ENCODE measurements around the gene TDRD3. TPM values are rescaled to one million over a fixed set of nuclear protein-coding genes. Genes with fewer than 3 reads are reported as not detected.
A peak's percentile ranks its signal among the peaks of the same experiment; 100 is the strongest.
"Not testable (repeated sequence)": the region's sequence is repeated elsewhere in the genome, so short reads cannot be mapped to it uniquely, and the experiment has no call there.

The TDRD3 gene
- total RNA-seq, 1 experiment from 2014 or later = 5.8 TPM

DNA sequence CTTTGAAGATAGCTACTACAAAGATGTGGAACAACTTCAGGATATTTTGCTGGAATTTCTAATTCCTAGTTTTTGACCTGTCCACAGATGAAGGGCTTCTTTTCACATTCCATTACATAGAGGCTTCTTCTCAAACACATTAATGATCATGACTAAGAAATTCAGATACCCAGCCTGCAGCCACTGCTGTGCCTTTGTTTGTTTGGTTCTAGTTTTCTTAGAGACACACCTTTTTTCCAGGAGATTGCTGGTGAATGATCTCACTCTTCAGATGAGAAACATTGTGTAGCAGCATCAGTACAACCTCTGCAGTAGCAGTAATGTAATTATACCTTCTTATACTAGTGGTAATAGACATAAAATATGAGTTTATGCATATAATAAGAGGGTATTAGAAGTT lies 5.0 kb downstream of the TDRD3 start:
- Histone ChIP-seq H3K4me2 (ENCODE audit: low read length) (peak overlapping the region; percentile 17; the same call in 1 of the 2 replicates), H3K27ac (ENCODE audit: low read length) (no peak overlapping the region), H3K36me3 (ENCODE audit: low read depth, low read length) (no peaks in the 10 kb centered on the region), H3K9me2 (replicated peaks; ENCODE audit: low read length) (no peaks in the 10 kb centered on the region), H3K27me3 (ENCODE audit: low read length) (no peaks in the 10 kb centered on the region), H4K20me1 (ENCODE audit: low read length) (no peaks in the 10 kb centered on the region), H3K79me2 (ENCODE audit: low read length) (peaks cover 52% of the 10 kb centered on the region), H3K9me3 (ENCODE audit: low read length) (no peaks in the 10 kb centered on the region), H3K4me1 (ENCODE audit: insufficient read depth, low read length) (peaks cover 26% of the 10 kb centered on the region), H3K4me3 (ENCODE audit: low read length) (no peak overlapping the region), H3K9ac (ENCODE audit: low read length) (no peak overlapping the region), H3F3A (ENCODE audit: low read length, unreplicated experiment) (no peaks in the 10 kb centered on the region), H2AFZ (ENCODE audit: low read length) (no peak overlapping the region)
- peak; percentile 53 for ATAC-seq
- intact Hi-C loops (cut with micrococcal nuclease) = no loop called here
- POLR2A ChIA-PET (ENCODE audit: unreplicated experiment) = no interaction called here
- peak; percentile 64 for DNase-seq
- BruUV-seq (replicated peaks) = no TSS peak
- CTCF ChIA-PET = no interaction called here
- TF ChIP-seq, protein P1, sequence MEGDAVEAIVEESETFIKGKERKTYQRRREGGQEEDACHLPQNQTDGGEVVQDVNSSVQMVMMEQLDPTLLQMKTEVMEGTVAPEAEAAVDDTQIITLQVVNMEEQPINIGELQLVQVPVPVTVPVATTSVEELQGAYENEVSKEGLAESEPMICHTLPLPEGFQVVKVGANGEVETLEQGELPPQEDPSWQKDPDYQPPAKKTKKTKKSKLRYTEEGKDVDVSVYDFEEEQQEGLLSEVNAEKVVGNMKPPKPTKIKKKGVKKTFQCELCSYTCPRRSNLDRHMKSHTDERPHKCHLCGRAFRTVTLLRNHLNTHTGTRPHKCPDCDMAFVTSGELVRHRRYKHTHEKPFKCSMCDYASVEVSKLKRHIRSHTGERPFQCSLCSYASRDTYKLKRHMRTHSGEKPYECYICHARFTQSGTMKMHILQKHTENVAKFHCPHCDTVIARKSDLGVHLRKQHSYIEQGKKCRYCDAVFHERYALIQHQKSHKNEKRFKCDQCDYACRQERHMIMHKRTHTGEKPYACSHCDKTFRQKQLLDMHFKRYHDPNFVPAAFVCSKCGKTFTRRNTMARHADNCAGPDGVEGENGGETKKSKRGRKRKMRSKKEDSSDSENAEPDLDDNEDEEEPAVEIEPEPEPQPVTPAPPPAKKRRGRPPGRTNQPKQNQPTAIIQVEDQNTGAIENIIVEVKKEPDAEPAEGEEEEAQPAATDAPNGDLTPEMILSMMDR (conservative IDR thresholded peaks at IDR 0.05; ENCODE audit: low read depth, low read length) = no peak
- TF ChIP-seq EZH2 (IDR thresholded peaks at IDR 0.05; ENCODE audit: low read length, unreplicated experiment) (no peak), EZH2phosphoT487 (IDR thresholded peaks at IDR 0.05; ENCODE audit: borderline replicate concordance, low read length) (no peak)

DNA sequence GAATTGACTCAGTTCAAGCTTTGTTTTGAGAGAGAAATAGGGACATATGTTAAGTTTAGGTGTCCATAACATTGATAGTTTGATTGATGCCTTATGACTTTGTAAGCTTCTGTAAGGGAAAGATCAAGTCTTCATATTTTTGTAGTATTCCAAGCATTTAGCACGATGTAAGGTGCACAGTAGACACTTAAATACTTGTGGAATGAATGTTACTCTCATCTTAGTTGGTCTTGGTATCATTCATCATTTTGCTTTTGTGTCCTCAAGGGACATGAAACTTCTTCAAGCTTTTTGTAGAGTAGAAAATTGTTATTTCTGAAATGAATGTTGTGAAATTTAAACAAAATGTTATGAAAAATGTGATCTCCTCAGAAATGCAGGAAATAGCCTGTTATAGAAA lies 10.1 kb downstream of the TDRD3 start:
- BruUV-seq (replicated peaks) = no TSS peak
- Histone ChIP-seq H3K79me2 (ENCODE audit: low read length) (peaks cover 23% of the 10 kb centered on the region), H3K4me1 (ENCODE audit: insufficient read depth, low read length) (peaks cover 6% of the 10 kb centered on the region; the same call in 1 of the 2 replicates), H3K4me3 (ENCODE audit: low read length) (no peak overlapping the region), H3K9me2 (replicated peaks; ENCODE audit: low read length) (no peaks in the 10 kb centered on the region), H3K27ac (ENCODE audit: low read length) (no peak overlapping the region), H3K4me2 (ENCODE audit: low read length) (no peak overlapping the region), H4K20me1 (ENCODE audit: low read length) (no peaks in the 10 kb centered on the region), H3K9ac (ENCODE audit: low read length) (no peak overlapping the region), H2AFZ (ENCODE audit: low read length) (no peak overlapping the region), H3K27me3 (ENCODE audit: low read length) (no peaks in the 10 kb centered on the region), H3F3A (ENCODE audit: low read length, unreplicated experiment) (no peaks in the 10 kb centered on the region), H3K9me3 (ENCODE audit: low read length) (no peaks in the 10 kb centered on the region), H3K36me3 (ENCODE audit: low read depth, low read length) (no peaks in the 10 kb centered on the region)
- POLR2A ChIA-PET (ENCODE audit: unreplicated experiment) = no interaction called here
- CTCF ChIA-PET = no interaction called here
- no peak for TF ChIP-seq EZH2 (IDR thresholded peaks at IDR 0.05; ENCODE audit: low read length, unreplicated experiment)
- TF ChIP-seq, protein P1 (conservative IDR thresholded peaks at IDR 0.05; ENCODE audit: low read depth, low read length) = no peak
- no peak for TF ChIP-seq EZH2phosphoT487 (IDR thresholded peaks at IDR 0.05; ENCODE audit: borderline replicate concordance, low read length)
- ATAC-seq (no peak), DNase-seq (no peak)
- intact Hi-C loops (cut with micrococcal nuclease) = no loop called here

DNA sequence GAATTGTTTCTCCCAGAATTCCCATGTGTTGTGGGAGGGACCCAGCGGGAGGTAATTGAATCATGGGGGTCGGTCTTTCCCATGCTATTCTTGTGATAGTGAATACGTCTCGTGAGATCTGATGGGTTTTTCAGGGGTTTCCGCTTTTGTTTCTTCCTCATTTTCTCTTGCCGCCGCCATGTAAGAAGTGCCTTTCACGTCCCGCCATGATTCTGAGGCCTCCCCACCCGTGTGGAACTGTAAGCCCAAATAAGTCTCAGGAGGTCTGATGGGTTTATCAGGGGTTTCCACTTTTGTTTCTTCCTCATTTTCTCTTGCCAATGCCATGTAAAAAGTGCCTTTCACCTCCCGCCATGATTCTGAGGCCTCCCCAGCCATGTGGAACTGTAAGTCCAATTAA lies 10.8 kb downstream of the TDRD3 start:
- H3K4me3 ChIP-seq (ENCODE audit: low read length); H3K9me2 ChIP-seq (replicated peaks; ENCODE audit: low read length); H3K27ac ChIP-seq (ENCODE audit: low read length); H2AFZ ChIP-seq (ENCODE audit: low read length); CTCF ChIA-PET; BruUV-seq (replicated peaks); H4K20me1 ChIP-seq (ENCODE audit: low read length); POLR2A ChIA-PET (ENCODE audit: unreplicated experiment); H3K36me3 ChIP-seq (ENCODE audit: low read depth, low read length); H3K9me3 ChIP-seq (ENCODE audit: low read length); intact Hi-C loops (cut with micrococcal nuclease); DNase-seq; H3K9ac ChIP-seq (ENCODE audit: low read length); H3F3A ChIP-seq (ENCODE audit: low read length, unreplicated experiment); H3K27me3 ChIP-seq (ENCODE audit: low read length); H3K4me1 ChIP-seq (ENCODE audit: insufficient read depth, low read length); ATAC-seq; H3K4me2 ChIP-seq (ENCODE audit: low read length): not testable (repeated sequence)
- peaks cover 18% of the 10 kb centered on the region for H3K79me2 ChIP-seq (ENCODE audit: low read length)

DNA sequence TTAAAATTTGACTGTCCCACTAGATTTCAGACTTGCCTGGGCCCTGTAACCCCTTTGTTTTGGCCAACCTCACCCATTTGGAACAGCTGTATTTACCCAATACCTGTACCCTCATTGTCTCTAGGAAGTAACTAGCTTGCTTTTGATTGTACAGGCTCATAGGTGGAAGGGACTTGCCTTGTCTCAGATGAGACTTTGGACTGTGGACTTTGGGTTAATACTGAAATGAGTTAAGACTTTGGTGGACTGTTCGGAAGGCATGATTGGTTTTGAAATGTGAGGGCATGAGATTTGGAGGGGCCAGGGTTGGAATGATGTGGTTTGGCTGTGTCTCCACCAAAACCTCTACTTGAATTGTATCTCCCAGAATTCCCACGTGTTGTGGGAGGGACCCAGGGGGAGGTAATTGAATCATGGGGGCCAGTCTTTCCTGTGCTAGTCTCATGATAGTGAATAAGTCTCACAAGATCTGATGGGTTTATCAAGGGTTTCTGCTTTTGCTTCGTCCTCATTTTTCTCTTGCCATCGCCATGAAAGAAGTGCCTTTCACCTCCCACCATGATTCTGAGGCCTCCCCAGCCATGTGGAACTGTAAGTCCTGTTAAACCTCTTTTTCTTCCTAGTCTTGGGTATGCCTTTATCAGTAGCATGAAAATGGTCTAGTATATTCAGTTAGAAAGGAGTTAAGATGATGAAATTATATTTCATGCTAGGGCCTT lies 12.7 kb downstream of the TDRD3 start:
- CTCF ChIA-PET; H3K27me3 ChIP-seq (ENCODE audit: low read length); H3K9me3 ChIP-seq (ENCODE audit: low read length); H4K20me1 ChIP-seq (ENCODE audit: low read length); H2AFZ ChIP-seq (ENCODE audit: low read length); DNase-seq; H3F3A ChIP-seq (ENCODE audit: low read length, unreplicated experiment); BruUV-seq (replicated peaks); H3K9me2 ChIP-seq (replicated peaks; ENCODE audit: low read length); H3K27ac ChIP-seq (ENCODE audit: low read length); H3K36me3 ChIP-seq (ENCODE audit: low read depth, low read length); H3K4me1 ChIP-seq (ENCODE audit: insufficient read depth, low read length); H3K4me2 ChIP-seq (ENCODE audit: low read length); intact Hi-C loops (cut with micrococcal nuclease); H3K9ac ChIP-seq (ENCODE audit: low read length); ATAC-seq; H3K4me3 ChIP-seq (ENCODE audit: low read length): not testable (repeated sequence)
- peaks cover 13% of the 10 kb centered on the region for H3K79me2 ChIP-seq (ENCODE audit: low read length)
- POLR2A ChIA-PET (ENCODE audit: unreplicated experiment) = interaction anchor here (0.6 kb wide), 1 partner anchor 315 kb away, joined by 3 read pairs; no protein-coding TSS in a partner anchor
